GM12801 (cell line): Measurements from ENCODE around the gene ANGEL2.

Experiments
- CTCF ChIP-seq: IDR thresholded peaks from one replicate; pipeline ENCODE4 v1.5.1; 2011; ENCODE audit warnings: control low read depth; ENCODE audit not compliant: insufficient read length; ENCODE audit errors: extremely low read depth

ANGEL2 gene, protein sequence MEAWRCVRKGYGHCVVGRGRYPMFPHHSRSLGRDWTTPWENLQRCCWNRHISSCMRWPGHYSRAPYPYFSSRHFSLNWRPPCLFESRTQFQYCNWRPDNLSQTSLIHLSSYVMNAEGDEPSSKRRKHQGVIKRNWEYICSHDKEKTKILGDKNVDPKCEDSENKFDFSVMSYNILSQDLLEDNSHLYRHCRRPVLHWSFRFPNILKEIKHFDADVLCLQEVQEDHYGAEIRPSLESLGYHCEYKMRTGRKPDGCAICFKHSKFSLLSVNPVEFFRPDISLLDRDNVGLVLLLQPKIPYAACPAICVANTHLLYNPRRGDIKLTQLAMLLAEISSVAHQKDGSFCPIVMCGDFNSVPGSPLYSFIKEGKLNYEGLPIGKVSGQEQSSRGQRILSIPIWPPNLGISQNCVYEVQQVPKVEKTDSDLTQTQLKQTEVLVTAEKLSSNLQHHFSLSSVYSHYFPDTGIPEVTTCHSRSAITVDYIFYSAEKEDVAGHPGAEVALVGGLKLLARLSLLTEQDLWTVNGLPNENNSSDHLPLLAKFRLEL

GRCh38 chr1:213015099-213016050 is at the start of gene ANGEL2:
Gene ANGEL2 (minus strand): TSS chr1:213015867. CDS start chr1:213015671, 196 bp downstream.
- no peak for TF ChIP-seq CTCF

DNA sequence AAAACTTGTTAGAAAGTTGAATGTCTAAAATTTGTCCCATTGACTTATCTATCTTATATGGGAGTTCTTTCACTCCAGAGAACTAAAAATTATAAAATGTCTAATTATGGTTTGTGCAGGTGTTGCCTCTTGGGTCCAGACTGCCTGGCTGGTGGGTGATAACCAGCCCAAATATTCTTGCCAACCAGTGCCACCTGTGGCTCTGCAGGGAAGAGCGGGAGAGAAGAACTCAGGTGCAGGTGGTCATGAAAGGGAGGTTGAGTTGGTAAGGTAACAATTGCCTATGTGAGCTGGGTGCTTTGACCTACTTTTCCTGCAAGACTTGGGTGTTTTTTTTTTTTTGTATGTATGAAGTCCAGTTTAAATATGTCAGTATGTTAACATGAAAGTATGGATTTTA is 45.6 kb upstream of the ANGEL2 start:
- TF ChIP-seq CTCF, result no peak

- TF ChIP-seq CTCF, result no peak
Measured at GRCh38 chr1:213060836-213061235, 45.2 kb upstream of the ANGEL2 start.

GRCh38 chr1:213057264-213058059 is 41.8 kb upstream of the ANGEL2 start:
- TF ChIP-seq CTCF, result no peak

DNA sequence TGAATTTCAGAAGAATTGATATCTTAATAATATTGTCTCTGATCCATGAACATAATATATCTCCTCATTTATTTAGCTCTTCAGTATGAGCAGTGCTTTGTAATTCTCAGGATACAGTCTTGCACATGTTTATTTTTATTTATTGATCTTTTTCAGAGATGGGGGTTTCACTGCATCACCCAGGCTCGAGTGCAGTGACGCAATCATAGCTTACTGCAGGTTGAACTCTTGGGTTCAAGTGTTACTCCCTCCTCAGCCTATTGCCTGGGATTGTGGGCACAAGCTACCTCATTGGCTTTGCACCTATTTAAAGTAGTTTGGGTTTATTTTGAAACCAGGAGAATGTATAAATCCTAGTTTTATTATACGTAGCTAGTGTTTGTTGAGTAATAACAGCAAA is 40.1 kb upstream of the ANGEL2 start:
- no peak for TF ChIP-seq CTCF

DNA sequence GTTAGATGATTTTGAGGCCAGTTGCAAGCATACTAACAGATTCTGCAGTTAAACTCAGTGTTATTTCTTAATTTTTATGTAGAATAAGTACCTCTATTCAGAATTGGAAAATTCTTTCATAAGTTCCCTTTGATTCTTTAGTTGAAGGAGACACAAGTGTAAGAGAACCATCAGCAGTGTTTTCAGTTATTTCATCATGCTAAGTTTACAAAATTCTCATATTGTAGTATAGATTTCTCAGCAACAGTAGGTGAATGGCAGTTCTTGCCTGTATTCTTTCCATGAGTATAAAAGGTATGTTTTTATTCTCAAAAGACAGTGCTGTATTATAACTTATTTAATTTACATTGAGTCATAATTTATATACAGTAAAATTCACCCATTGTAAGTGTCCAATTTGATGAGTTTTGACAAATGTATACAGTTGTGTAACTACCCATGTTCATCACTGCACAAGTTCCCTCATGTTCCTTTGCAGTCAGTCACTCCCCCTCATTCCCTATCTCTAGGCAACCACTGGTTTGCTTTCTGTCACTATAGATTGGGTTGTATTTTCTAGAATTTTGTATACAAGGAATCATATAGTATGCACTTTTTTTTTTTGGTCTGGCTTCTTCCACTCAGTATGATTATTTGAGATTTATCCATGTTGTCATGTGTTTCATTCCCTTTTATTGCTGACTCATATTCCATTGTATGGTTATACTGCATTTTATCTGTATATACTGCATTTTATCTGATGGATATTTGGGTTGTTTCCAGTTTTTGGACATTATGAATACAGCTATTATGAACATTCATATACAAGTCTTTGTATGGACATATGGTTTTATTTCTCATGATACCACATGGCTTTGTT is 39.3 kb upstream of the ANGEL2 start:
- no peak for TF ChIP-seq CTCF
